IMR-90 (cell line): ENCODE measurements around the gene TRMT10B. TPM values are rescaled to one million over a fixed set of nuclear protein-coding genes. Genes with fewer than 3 reads are reported as not detected.

Source experiments
- ATAC-seq: fragments of 200-7000 bp; cut with Tn5 transposase; 2 replicates; pipeline ENCODE4 v1.9.1; 2020; ENCODE audit warnings: low read depth, mild to moderate bottlenecking, moderate library complexity
- BruUV-seq: library from RNA; stranded (reverse); fragments of 400-500 nt; replicated peaks from 2 replicates; lab custom pipeline; 2021; lab: Mats Ljungman, UMichigan
- CTCF ChIA-PET: fragments of 300-600 bp; formaldehyde crosslinking; extraction: SDS; loops from one replicate; lab custom pipeline; 2021; ENCODE audit warnings: antibody characterized with exemption; lab: Yijun Ruan, JAX
- POLR2A ChIA-PET: fragments of 300-600 bp; sonication (Branson Sonifier 250); formaldehyde crosslinking; loops from one replicate; lab custom pipeline; 2022; ENCODE audit warnings: antibody characterized with exemption; ENCODE audit not compliant: unreplicated experiment; lab: Charles Lee
- DNase-seq: peaks from one replicate; pipeline ENCODE4 v3.0.0; 2013
- H2AFZ ChIP-seq: replicated peaks from 2 replicates; pipeline ENCODE3; 2013; ENCODE audit warnings: low read length, mild to moderate bottlenecking; ENCODE audit not compliant: poor library complexity
- H2AK5ac ChIP-seq: 2 replicates; pipeline ENCODE4 v1.6.1; 2013; ENCODE audit warnings: low read depth, low read length, inconsistent platforms
- H2AK9ac ChIP-seq: replicated peaks from 2 replicates; pipeline ENCODE3; 2013; ENCODE audit warnings: mild to moderate bottlenecking, low read depth, low read length, moderate library complexity; ENCODE audit not compliant: poor library complexity
- H2BK120ac ChIP-seq: 2 replicates; pipeline ENCODE4 v1.6.1; 2013; ENCODE audit warnings: low read depth, low read length, inconsistent platforms
- H2BK15ac ChIP-seq: 3 replicates; pipeline ENCODE4 v1.6.1; 2013; ENCODE audit warnings: low read depth, low read length, inconsistent platforms
- H2BK20ac ChIP-seq: 2 replicates; pipeline ENCODE4 v1.6.1; 2013; ENCODE audit warnings: low read depth, mild to moderate bottlenecking, inconsistent platforms, low read length, moderate library complexity
- H2BK5ac ChIP-seq: 2 replicates; pipeline ENCODE4 v1.6.1; 2013; ENCODE audit warnings: mild to moderate bottlenecking, low read depth, low read length, inconsistent platforms; ENCODE audit not compliant: poor library complexity, severe bottlenecking
- H3K14ac ChIP-seq: replicated peaks from 2 replicates; pipeline ENCODE4 v1.6.1; 2013; ENCODE audit warnings: low read depth, low read length, inconsistent platforms
- H3K18ac ChIP-seq: 2 replicates; pipeline ENCODE4 v1.6.1; 2013; ENCODE audit warnings: low read depth, low read length, control low read depth
- H3K23ac ChIP-seq: 2 replicates; pipeline ENCODE4 v1.6.1; 2013; ENCODE audit warnings: low read depth, low read length, inconsistent platforms
- H3K27ac ChIP-seq: 2 replicates; pipeline ENCODE4 v1.5.1; 2013; ENCODE audit warnings: mild to moderate bottlenecking, control low read depth, low read length; ENCODE audit not compliant: insufficient read depth
- H3K27me3 ChIP-seq: 2 replicates; pipeline ENCODE4 v1.6.1; 2013; ENCODE audit warnings: low read length; ENCODE audit not compliant: control insufficient read depth, insufficient read depth
- H3K36me3 ChIP-seq: 2 replicates; pipeline ENCODE4 v1.6.1; 2013; ENCODE audit warnings: low read length, mixed read lengths; ENCODE audit not compliant: control insufficient read depth, insufficient read depth
- H3K4ac ChIP-seq: 2 replicates; pipeline ENCODE4 v1.6.1; 2013; ENCODE audit warnings: low read depth, low read length, inconsistent platforms
- H3K4me1 ChIP-seq: 2 replicates; pipeline ENCODE4 v1.6.1; 2013; ENCODE audit warnings: low read length, mixed read lengths; ENCODE audit not compliant: control insufficient read depth, insufficient read depth
- H3K4me2 ChIP-seq: 2 replicates; pipeline ENCODE4 v1.6.1; 2013; ENCODE audit warnings: low read depth, mild to moderate bottlenecking, control low read depth, low read length, moderate library complexity
- H3K4me3 ChIP-seq: 2 replicates; pipeline ENCODE4 v1.5.1; 2013; ENCODE audit warnings: low read depth, mild to moderate bottlenecking, control low read depth, low read length, moderate library complexity; ENCODE audit not compliant: insufficient read depth
- H3K56ac ChIP-seq: 2 replicates; pipeline ENCODE4 v1.6.1; 2013; ENCODE audit warnings: low read length, inconsistent platforms; ENCODE audit not compliant: insufficient read depth; ENCODE audit errors: extremely low read depth
- H3K79me1 ChIP-seq, 2 experiments: 2 replicates each; pipeline ENCODE4 v1.6.1; 2013; ENCODE audit warnings: low read length in 2 of 2, inconsistent platforms in 1 of 2, low read depth in 1 of 2
- H3K9ac ChIP-seq: 2 replicates; pipeline ENCODE4 v1.6.1; 2013; ENCODE audit warnings: low read depth, low read length, control low read depth
- H3K9me1 ChIP-seq: 2 replicates; pipeline ENCODE4 v1.6.1; 2013; ENCODE audit warnings: low read length, inconsistent platforms; ENCODE audit not compliant: insufficient read depth
- H3K9me3 ChIP-seq: 2 replicates; pipeline ENCODE4 v1.6.1; 2013; ENCODE audit warnings: low read length; ENCODE audit not compliant: control insufficient read depth, insufficient read depth
- H4K20me1 ChIP-seq: 2 replicates; pipeline ENCODE4 v1.6.1; 2013; ENCODE audit warnings: low read length, inconsistent platforms; ENCODE audit not compliant: insufficient read depth
- H4K5ac ChIP-seq: 2 replicates; pipeline ENCODE4 v1.6.1; 2013; ENCODE audit warnings: mild to moderate bottlenecking, low read depth, low read length, control low read depth
- H4K8ac ChIP-seq, 2 experiments: 2 replicates each; pipeline ENCODE4 v1.6.1; 2013; ENCODE audit warnings: low read depth in 2 of 2, low read length in 2 of 2, control low read depth in 1 of 2, inconsistent platforms in 1 of 2
- H4K91ac ChIP-seq: 2 replicates; pipeline ENCODE4 v1.6.1; 2013; ENCODE audit warnings: low read depth, low read length, inconsistent platforms; ENCODE audit not compliant: insufficient read depth
- BHLHE40 ChIP-seq: fragments of 150-350 bp; IDR thresholded peaks from 2 replicates; pipeline ENCODE4 v1.6.1; 2016; ENCODE audit warnings: mild to moderate bottlenecking, low read depth, low read length
- CEBPB ChIP-seq: IDR thresholded peaks from 2 replicates; pipeline ENCODE4 v1.6.1; 2012; ENCODE audit warnings: low read depth, low read length, improper control_type of control experiment
- MAFK ChIP-seq: IDR thresholded peaks from 2 replicates; pipeline ENCODE4 v1.6.1; 2012; ENCODE audit warnings: low read depth, low read length, improper control_type of control experiment
- MAZ ChIP-seq: IDR thresholded peaks from 2 replicates; pipeline ENCODE4 v1.6.1; 2012; ENCODE audit warnings: low read depth, mild to moderate bottlenecking, low read length, improper control_type of control experiment, moderate library complexity, borderline replicate concordance
- POLR2A ChIP-seq: IDR thresholded peaks from 2 replicates; pipeline ENCODE4 v1.6.1; 2012; ENCODE audit warnings: mild to moderate bottlenecking, low read depth, low read length
- RAD21 ChIP-seq: IDR thresholded peaks from 2 replicates; pipeline ENCODE4 v1.6.1; 2012; ENCODE audit warnings: low read length, improper control_type of control experiment
- RCOR1 ChIP-seq: IDR thresholded peaks from 2 replicates; pipeline ENCODE4 v1.6.1; 2012; ENCODE audit warnings: mild to moderate bottlenecking, low read length, improper control_type of control experiment; ENCODE audit not compliant: insufficient replicate concordance
- WGBS, 2 experiments: methylation state at CpG; one replicate each; pipeline versions ENCODE4 v1.1.5 to v1.1.7; 2013; ENCODE audit warnings: missing lambda C conversion rate in 2 of 2; ENCODE audit not compliant: insufficient read length in 1 of 2; ENCODE audit errors: extremely low coverage in 2 of 2; 5-methylcytosine and 5-hydroxymethylcytosine counted together
- dilution Hi-C: fragments of 300-500 bp; cut with HindIII; formaldehyde crosslinking; loops from one replicate; pipeline ENCODE4 v1.14.3; 2018; ENCODE audit warnings: low sequenced_read_pairs; ENCODE audit not compliant: unreplicated experiment
- in situ Hi-C: fragments of 300-500 bp; cut with MboI; formaldehyde crosslinking; loops from 3 replicates; pipeline ENCODE4 v1.14.3; 2019; ENCODE audit warnings: low sequenced_read_pairs, inconsistent platforms, mixed read lengths
- intact Hi-C: fragments of 100-400 bp; cut with micrococcal nuclease; formaldehyde crosslinking; loops from 2 replicates; pipeline ENCODE4 v1.10.0; 2022
- polyA plus RNA-seq, 3 experiments: library from polyadenylated mRNA; depleted of rRNA; stranded (reverse); fragments of >200 nt; gene quantifications; 2 replicates each; pipeline ENCODE4 v1.2.3, GENCODE V29; 2012; ENCODE audit warnings: low replicate concordance in 1 of 3
- total RNA-seq: library from RNA; depleted of rRNA; stranded (reverse); fragments of >200 nt; gene quantifications from 2 replicates; pipeline ENCODE4 v1.2.3, GENCODE V29; 2012

Gene TRMT10B
- total and polyA plus RNA-seq, 2 of the 4 experiments (the other 2 are of a cell fraction), result 2.3 to 4.5 TPM

- H3K36me3 ChIP-seq, result no peaks in the 10 kb centered on the region
- peak within 1 kb of the TSS; percentile 89 for H2BK5ac ChIP-seq
- no peaks in the 10 kb centered on the region for H3K9me3 ChIP-seq
- peak within 1 kb of the TSS; percentile 78 for H4K91ac ChIP-seq
- intact Hi-C loops (no loop called here), in situ Hi-C loops (no loop called here), dilution Hi-C loops (no loop called here)
- H4K20me1 ChIP-seq, result peaks cover 19% of the 10 kb centered on the region; the same call in 1 of the 2 replicates
- H2AK9ac ChIP-seq, result peak within 1 kb of the TSS; percentile 85
- BruUV-seq, result TSS peak; percentile 32
- H2BK20ac ChIP-seq, result no peak within 1 kb of the TSS
- no peaks in the 10 kb centered on the region for H3K27me3 ChIP-seq
- peak within 1 kb of the TSS; percentile 99 for H3K4me3 ChIP-seq
- CTCF ChIA-PET, result no interaction called here
- peak within 1 kb of the TSS; percentile 82 to 97 for H4K8ac ChIP-seq
- peaks cover 2% of the 10 kb centered on the region for H3K4me1 ChIP-seq
- H4K5ac ChIP-seq, result peak within 1 kb of the TSS; percentile 100
- peak within 1 kb of the TSS; percentile 98 for H3K9ac ChIP-seq
- ATAC-seq, result peak; percentile 88
- peak; percentile 34 for TF ChIP-seq RCOR1
- TF ChIP-seq MAFK, result no peak
- no peak for TF ChIP-seq CEBPB
- 0 out of 2 replicates have a peak, but pooled peaks have one; percentile 4 for TF ChIP-seq RAD21
- TF ChIP-seq BHLHE40, result peak; percentile 39; the same call in 1 of the 2 replicates
- peak; percentile 92 for TF ChIP-seq MAZ
- TF ChIP-seq POLR2A, result peak; percentile 73
- peak within 1 kb of the TSS; percentile 92 for H3K4me2 ChIP-seq
- peak within 1 kb of the TSS; percentile 86 for H3K4ac ChIP-seq
- WGBS, 2 experiments, result 0% methylated on average over 45 of the region's 72 CpGs; no CpG with 5 or more reads in 1 of the 2 experiments
- H3K23ac ChIP-seq, result peak within 1 kb of the TSS; percentile 99
- no peak within 1 kb of the TSS; the same call in 2 of the 3 replicates for H2BK15ac ChIP-seq
- DNase-seq, result peak; percentile 75
- H3K27ac ChIP-seq, result peak within 1 kb of the TSS; percentile 93
- peak within 1 kb of the TSS; percentile 99 for H2AFZ ChIP-seq
- H3K79me1 ChIP-seq, result peaks cover 11 to 33% of the 10 kb centered on the region in 2 experiments
- POLR2A ChIA-PET, result interaction anchor here (0.5 to 0.6 kb wide), 2 partner anchors 151 to 1364 kb away, joined by 5 to 9 read pairs; no protein-coding TSS in a partner anchor
- peak within 1 kb of the TSS; percentile 97 for H3K18ac ChIP-seq
- peak within 1 kb of the TSS; percentile 67 for H3K56ac ChIP-seq
- peak within 1 kb of the TSS; percentile 80; the same call in 1 of the 2 replicates for H2BK120ac ChIP-seq
- H3K14ac ChIP-seq, result peak within 1 kb of the TSS; percentile 97
- H2AK5ac ChIP-seq, result peak within 1 kb of the TSS; percentile 65
- peaks cover 7% of the 10 kb centered on the region; the same call in 1 of the 2 replicates for H3K9me1 ChIP-seq
Observed at GRCh38 chr9:37800631-37801286, 47.2 kb downstream of the TRMT10B start, which contains the start of gene DCAF10. Gene DCAF10, plus strand, starts transcription at chr9:37800797. Its CDS starts 70 bp downstream, at chr9:37800867.
